ENCODE measurements around the gene APBA2.
"Not testable (repeated sequence)": the region's sequence is repeated elsewhere in the genome, so short reads cannot be mapped to it uniquely, and the experiment has no call there.

The APBA2 gene

GRCh38 chr15:29044503-29044901, 158.7 kb downstream of the APBA2 start:
- DNase-seq, result no peak

- not testable (repeated sequence) for DNase-seq
These were observed 159.4 kb downstream of the APBA2 start for GRCh38 chr15:29045161-29045560.

- no peak for DNase-seq
These were observed 159.9 kb downstream of the APBA2 start for GRCh38 chr15:29045717-29046116.

- no peak for DNase-seq
These were observed 160.6 kb downstream of the APBA2 start for GRCh38 chr15:29046281-29046810.

- DNase-seq, result no peak
These were observed 161.2 kb downstream of the APBA2 start for GRCh38 chr15:29046977-29047376.

GRCh38 chr15:29048011-29048410, 162.2 kb downstream of the APBA2 start:
- DNase-seq, result no peak

- DNase-seq, result no peak
These were observed 165.1 kb downstream of the APBA2 start for GRCh38 chr15:29050870-29051269.

- DNase-seq, result no peak
These were observed 165.6 kb downstream of the APBA2 start for GRCh38 chr15:29051422-29051821.

- DNase-seq, result no peak
These were observed 167.2 kb downstream of the APBA2 start for GRCh38 chr15:29053006-29053405.

- DNase-seq, result no peak
These were observed 167.9 kb downstream of the APBA2 start for GRCh38 chr15:29053661-29054131.

- no peak for DNase-seq
These were observed 168.6 kb downstream of the APBA2 start for GRCh38 chr15:29054171-29055045.

GRCh38 chr15:29055876-29056275, 170.1 kb downstream of the APBA2 start:
- DNase-seq, result no peak

GRCh38 chr15:29056839-29057450, 171.2 kb downstream of the APBA2 start:
- no peak for DNase-seq

- DNase-seq, result no peak
These were observed 172.1 kb downstream of the APBA2 start for GRCh38 chr15:29057856-29058255.

GRCh38 chr15:29058903-29059539, 173.2 kb downstream of the APBA2 start:
- DNase-seq, result no peak

GRCh38 chr15:29059871-29060640, 174.3 kb downstream of the APBA2 start:
- DNase-seq, result no peak

GRCh38 chr15:29061746-29062145, 176.0 kb downstream of the APBA2 start:
- DNase-seq, result no peak

GRCh38 chr15:29062179-29062591, 176.4 kb downstream of the APBA2 start:
- DNase-seq, result no peak

- DNase-seq, result no peak
These were observed 176.9 kb downstream of the APBA2 start for GRCh38 chr15:29062626-29063025.

- DNase-seq, result no peak
These were observed 177.9 kb downstream of the APBA2 start for GRCh38 chr15:29063646-29064045.

GRCh38 chr15:29064290-29064689, 178.5 kb downstream of the APBA2 start:
- no peak for DNase-seq

GRCh38 chr15:29064731-29065130, 179.0 kb downstream of the APBA2 start:
- DNase-seq, result no peak

- DNase-seq, result no peak
These were observed 179.8 kb downstream of the APBA2 start for GRCh38 chr15:29065571-29065970.

Data from stimulated activated naive CD4-positive, alpha-beta T cell treated with Interleukin-2 at 50 U/mL for 16 hours (primary cell).